ENCODE measurements around the gene EPHB1. TPM values are rescaled to one million over a fixed set of nuclear protein-coding genes. Genes with fewer than 3 reads are reported as not detected.

EPHB1 gene
- polyA plus RNA-seq, 1 of the 3 experiments (the other 2 are of a cell fraction) = 1.2 TPM

DNA sequence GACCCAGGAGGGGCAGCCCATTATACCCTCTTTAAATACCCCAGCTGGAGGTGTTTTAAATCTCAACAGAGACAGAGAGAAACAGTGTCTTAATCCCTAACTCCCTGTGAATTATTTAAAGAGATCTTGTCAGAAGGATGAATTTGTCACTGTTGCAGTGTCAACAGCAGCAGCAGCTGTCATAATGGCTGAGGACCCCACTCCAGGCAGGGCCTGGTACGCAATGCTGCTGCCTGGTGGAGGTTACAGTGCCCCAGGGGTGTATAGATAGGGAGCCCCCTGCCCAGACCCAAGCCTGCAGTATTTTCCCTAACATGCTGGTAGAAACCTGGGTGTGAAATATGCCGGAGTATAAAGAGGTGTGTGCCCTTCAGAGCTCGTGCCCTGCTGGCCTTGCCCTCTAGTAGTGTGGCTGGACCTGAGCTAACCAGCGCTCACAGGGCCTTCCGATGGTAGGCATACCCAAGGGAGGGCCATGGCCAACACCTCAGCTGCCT lies 143.0 kb downstream of the EPHB1 start:
- ChIA-PET CTCF (interaction anchor here (0.8 to 1.6 kb wide), 2 partner anchors 13 to 143 kb away, joined by 3 to 5 read pairs; partner anchors contain the start of gene EPHB1), POLR2A (no interaction called here)
- Histone ChIP-seq H3K9me2 (no peaks in the 10 kb centered on the region), H4K20me1 (ENCODE audit: insufficient read depth) (no peaks in the 10 kb centered on the region), H3F3A (replicated peaks; ENCODE audit: insufficient read depth) (no peaks in the 10 kb centered on the region), H3K27me3 (ENCODE audit: insufficient read depth) (no peaks in the 10 kb centered on the region), H3K27ac (ENCODE audit: low read depth in 2 of 2, low read length in 1 of 2) (no peak overlapping the region), H3K79me2 (ENCODE audit: insufficient read depth) (no peaks in the 10 kb centered on the region), H3K9me3 (no peaks in the 10 kb centered on the region), H2AFZ (ENCODE audit: low read depth) (no peak overlapping the region), H3K9ac (no peak overlapping the region), H3K4me2 (no peak overlapping the region), H3K4me3 (ENCODE audit: low read depth in 2 of 2, low read length in 1 of 2) (no peak overlapping the region), H3K36me3 (replicated peaks in 1 of 2; ENCODE audit: control insufficient read depth in 1 of 2, insufficient read depth in 2 of 2, low read length in 1 of 2) (no peaks in the 10 kb centered on the region), H3K4me1 (ENCODE audit: control insufficient read depth in 1 of 2, insufficient read depth in 2 of 2, low read depth in 1 of 2, low read length in 1 of 2) (no peaks in the 10 kb centered on the region; a peak in 1 of 4 replicates)
- DNase-seq = no peak
- 77% methylated on average over 5 of the region's 5 CpGs for whole genome bisulfite sequencing (ENCODE audit: low lambda C conversion rate)
- TF ChIP-seq FOXM1 (IDR thresholded peaks at IDR 0.05; ENCODE audit: low read depth) (no peak), SIN3A (IDR thresholded peaks at IDR 0.05; ENCODE audit: borderline replicate concordance, low read depth, low read length) (no peak), GABPA (IDR thresholded peaks at IDR 0.05; ENCODE audit: low read depth) (no peak), NRF1 (IDR thresholded peaks at IDR 0.05; ENCODE audit: low read depth, low read length) (no peak), RCOR1 (IDR thresholded peaks at IDR 0.05; ENCODE audit: low read length) (no peak), GATA2 (CRISPR knock-in tag; IDR thresholded peaks at IDR 0.05) (no peak), RXRA (IDR thresholded peaks at IDR 0.05; ENCODE audit: borderline replicate concordance, low read depth) (no peak), FOSL2 (IDR thresholded peaks at IDR 0.05; ENCODE audit: borderline replicate concordance, low read depth) (no peak), MEF2A (IDR thresholded peaks at IDR 0.05; ENCODE audit: borderline replicate concordance, low read depth) (no peak)
- TF ChIP-seq, protein P1, sequence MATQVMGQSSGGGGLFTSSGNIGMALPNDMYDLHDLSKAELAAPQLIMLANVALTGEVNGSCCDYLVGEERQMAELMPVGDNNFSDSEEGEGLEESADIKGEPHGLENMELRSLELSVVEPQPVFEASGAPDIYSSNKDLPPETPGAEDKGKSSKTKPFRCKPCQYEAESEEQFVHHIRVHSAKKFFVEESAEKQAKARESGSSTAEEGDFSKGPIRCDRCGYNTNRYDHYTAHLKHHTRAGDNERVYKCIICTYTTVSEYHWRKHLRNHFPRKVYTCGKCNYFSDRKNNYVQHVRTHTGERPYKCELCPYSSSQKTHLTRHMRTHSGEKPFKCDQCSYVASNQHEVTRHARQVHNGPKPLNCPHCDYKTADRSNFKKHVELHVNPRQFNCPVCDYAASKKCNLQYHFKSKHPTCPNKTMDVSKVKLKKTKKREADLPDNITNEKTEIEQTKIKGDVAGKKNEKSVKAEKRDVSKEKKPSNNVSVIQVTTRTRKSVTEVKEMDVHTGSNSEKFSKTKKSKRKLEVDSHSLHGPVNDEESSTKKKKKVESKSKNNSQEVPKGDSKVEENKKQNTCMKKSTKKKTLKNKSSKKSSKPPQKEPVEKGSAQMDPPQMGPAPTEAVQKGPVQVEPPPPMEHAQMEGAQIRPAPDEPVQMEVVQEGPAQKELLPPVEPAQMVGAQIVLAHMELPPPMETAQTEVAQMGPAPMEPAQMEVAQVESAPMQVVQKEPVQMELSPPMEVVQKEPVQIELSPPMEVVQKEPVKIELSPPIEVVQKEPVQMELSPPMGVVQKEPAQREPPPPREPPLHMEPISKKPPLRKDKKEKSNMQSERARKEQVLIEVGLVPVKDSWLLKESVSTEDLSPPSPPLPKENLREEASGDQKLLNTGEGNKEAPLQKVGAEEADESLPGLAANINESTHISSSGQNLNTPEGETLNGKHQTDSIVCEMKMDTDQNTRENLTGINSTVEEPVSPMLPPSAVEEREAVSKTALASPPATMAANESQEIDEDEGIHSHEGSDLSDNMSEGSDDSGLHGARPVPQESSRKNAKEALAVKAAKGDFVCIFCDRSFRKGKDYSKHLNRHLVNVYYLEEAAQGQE (IDR thresholded peaks at IDR 0.05; ENCODE audit: low read depth, low read length) = no peak
- TF ChIP-seq, protein P2, sequence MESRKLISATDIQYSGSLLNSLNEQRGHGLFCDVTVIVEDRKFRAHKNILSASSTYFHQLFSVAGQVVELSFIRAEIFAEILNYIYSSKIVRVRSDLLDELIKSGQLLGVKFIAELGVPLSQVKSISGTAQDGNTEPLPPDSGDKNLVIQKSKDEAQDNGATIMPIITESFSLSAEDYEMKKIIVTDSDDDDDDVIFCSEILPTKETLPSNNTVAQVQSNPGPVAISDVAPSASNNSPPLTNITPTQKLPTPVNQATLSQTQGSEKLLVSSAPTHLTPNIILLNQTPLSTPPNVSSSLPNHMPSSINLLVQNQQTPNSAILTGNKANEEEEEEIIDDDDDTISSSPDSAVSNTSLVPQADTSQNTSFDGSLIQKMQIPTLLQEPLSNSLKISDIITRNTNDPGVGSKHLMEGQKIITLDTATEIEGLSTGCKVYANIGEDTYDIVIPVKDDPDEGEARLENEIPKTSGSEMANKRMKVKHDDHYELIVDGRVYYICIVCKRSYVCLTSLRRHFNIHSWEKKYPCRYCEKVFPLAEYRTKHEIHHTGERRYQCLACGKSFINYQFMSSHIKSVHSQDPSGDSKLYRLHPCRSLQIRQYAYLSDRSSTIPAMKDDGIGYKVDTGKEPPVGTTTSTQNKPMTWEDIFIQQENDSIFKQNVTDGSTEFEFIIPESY (IDR thresholded peaks at IDR 0.05; ENCODE audit: borderline replicate concordance, low read depth) = no peak

DNA sequence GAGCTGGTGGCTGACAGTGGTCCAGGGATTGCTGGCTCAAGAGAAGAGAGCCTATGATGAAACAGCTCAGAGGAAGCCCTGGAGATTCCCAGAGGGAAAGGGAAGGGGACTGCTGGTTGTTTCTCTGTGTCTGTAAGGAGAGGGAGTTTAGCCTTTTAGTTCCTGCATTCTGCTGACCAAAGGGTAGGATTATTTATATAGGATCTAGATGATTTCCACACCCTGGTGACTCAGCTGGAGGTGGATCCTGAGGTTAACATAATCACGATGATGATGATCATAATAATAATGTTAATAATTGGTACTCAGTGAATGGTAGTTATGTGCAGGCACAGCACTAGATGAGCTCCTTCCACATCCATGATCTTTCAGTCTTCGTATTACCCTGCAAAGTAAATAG lies 144.9 kb downstream of the EPHB1 start:
- 38% methylated on average over 2 of the region's 2 CpGs for WGBS (ENCODE audit: low lambda C conversion rate)
- TF ChIP-seq, protein P3, sequence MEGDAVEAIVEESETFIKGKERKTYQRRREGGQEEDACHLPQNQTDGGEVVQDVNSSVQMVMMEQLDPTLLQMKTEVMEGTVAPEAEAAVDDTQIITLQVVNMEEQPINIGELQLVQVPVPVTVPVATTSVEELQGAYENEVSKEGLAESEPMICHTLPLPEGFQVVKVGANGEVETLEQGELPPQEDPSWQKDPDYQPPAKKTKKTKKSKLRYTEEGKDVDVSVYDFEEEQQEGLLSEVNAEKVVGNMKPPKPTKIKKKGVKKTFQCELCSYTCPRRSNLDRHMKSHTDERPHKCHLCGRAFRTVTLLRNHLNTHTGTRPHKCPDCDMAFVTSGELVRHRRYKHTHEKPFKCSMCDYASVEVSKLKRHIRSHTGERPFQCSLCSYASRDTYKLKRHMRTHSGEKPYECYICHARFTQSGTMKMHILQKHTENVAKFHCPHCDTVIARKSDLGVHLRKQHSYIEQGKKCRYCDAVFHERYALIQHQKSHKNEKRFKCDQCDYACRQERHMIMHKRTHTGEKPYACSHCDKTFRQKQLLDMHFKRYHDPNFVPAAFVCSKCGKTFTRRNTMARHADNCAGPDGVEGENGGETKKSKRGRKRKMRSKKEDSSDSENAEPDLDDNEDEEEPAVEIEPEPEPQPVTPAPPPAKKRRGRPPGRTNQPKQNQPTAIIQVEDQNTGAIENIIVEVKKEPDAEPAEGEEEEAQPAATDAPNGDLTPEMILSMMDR (IDR thresholded peaks at IDR 0.05) = no peak
- TF ChIP-seq, protein P4, sequence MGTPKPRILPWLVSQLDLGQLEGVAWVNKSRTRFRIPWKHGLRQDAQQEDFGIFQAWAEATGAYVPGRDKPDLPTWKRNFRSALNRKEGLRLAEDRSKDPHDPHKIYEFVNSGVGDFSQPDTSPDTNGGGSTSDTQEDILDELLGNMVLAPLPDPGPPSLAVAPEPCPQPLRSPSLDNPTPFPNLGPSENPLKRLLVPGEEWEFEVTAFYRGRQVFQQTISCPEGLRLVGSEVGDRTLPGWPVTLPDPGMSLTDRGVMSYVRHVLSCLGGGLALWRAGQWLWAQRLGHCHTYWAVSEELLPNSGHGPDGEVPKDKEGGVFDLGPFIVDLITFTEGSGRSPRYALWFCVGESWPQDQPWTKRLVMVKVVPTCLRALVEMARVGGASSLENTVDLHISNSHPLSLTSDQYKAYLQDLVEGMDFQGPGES (IDR thresholded peaks at IDR 0.05; ENCODE audit: low read depth, low read length) = no peak
- no peak for TF ChIP-seq SMC3 (IDR thresholded peaks at IDR 0.05; ENCODE audit: low read depth, low read length)
- no peak for TF ChIP-seq YY1 (IDR thresholded peaks at IDR 0.05; ENCODE audit: low read depth)
- TF ChIP-seq NRF1 (IDR thresholded peaks at IDR 0.05; ENCODE audit: low read depth, low read length) = no peak
- H3K4me2 ChIP-seq = no peak overlapping the region
- no peak overlapping the region for H2AFZ ChIP-seq (ENCODE audit: low read depth)
- DNase-seq = no peak
- H3K36me3 ChIP-seq (replicated peaks in 1 of 2; ENCODE audit: control insufficient read depth in 1 of 2, insufficient read depth in 2 of 2, low read length in 1 of 2) = no peaks in the 10 kb centered on the region
- H3K4me3 ChIP-seq (ENCODE audit: low read depth in 2 of 2, low read length in 1 of 2) = no peak overlapping the region
- no peaks in the 10 kb centered on the region for H4K20me1 ChIP-seq (ENCODE audit: insufficient read depth)
- H3F3A ChIP-seq (replicated peaks; ENCODE audit: insufficient read depth) = no peaks in the 10 kb centered on the region
- H3K79me2 ChIP-seq (ENCODE audit: insufficient read depth) = no peaks in the 10 kb centered on the region
- H3K4me1 ChIP-seq (ENCODE audit: control insufficient read depth in 1 of 2, insufficient read depth in 2 of 2, low read depth in 1 of 2, low read length in 1 of 2) = no peaks in the 10 kb centered on the region
- CTCF ChIA-PET = no interaction called here
- no peak overlapping the region for H3K27ac ChIP-seq (ENCODE audit: low read depth in 2 of 2, low read length in 1 of 2)
- no peak overlapping the region for H3K9ac ChIP-seq
- no peaks in the 10 kb centered on the region for H3K9me3 ChIP-seq
- H3K9me2 ChIP-seq = 0 out of 2 replicates have a peak, but pooled peaks cover under 1% of the 10 kb centered on the region
- POLR2A ChIA-PET = no interaction called here
- no peaks in the 10 kb centered on the region for H3K27me3 ChIP-seq (ENCODE audit: insufficient read depth)
